AG09319 (cell line): ENCODE results near the gene SIAH3.

ENCODE experiments used
- DNase-seq: peaks from one replicate; pipeline ENCODE4 v3.0.0-alpha.2; 2010; ENCODE audit warnings: low read depth; ENCODE audit errors: extremely low read depth
- TF ChIP-seq, protein P1 (sequence below): IDR thresholded peaks from 2 replicates; pipeline ENCODE4 v1.5.1; 2011; ENCODE audit warnings: low read depth, mild to moderate bottlenecking, inconsistent platforms, low read length, moderate library complexity

The SIAH3 gene

DNA sequence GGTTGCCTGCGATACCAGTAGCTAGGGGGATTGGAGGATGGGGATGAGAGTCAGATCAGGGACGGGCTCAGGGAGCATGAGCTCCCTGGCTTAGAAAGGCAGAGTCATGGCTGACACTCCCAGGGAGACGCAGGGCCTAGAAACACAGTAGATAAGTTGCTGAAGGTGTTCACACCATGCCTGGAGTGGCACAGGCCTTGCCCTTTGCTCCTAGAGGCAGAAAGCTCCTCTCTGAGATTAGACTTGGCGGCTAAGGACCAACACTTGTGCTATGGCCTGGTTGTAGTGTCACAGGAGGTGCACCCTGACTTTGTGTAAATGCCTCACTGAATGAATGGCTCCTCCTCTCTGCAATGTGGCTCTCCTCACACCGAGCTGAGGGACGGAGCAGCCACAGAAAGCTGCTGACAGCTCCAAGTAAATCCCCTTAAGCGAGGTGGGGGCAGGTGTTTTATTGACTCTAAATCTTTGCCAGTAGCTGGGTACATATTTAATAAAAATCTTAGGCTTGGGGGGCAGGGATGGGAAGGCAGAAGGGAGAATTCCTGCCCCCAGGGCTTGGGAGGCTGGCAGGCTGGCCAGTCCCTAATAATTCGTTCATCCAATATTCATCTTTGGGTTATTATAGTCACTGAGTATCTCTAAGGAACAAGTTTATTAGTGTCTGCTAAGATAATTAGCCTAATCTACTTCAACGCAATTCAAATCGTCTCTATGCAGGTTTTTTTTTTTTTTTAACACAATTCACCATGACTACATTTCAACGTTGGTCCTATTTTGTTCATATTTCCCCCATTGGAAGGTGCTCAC lies 54.9 kb downstream of the SIAH3 start:
- no peak for DNase-seq
- TF ChIP-seq, protein P1, sequence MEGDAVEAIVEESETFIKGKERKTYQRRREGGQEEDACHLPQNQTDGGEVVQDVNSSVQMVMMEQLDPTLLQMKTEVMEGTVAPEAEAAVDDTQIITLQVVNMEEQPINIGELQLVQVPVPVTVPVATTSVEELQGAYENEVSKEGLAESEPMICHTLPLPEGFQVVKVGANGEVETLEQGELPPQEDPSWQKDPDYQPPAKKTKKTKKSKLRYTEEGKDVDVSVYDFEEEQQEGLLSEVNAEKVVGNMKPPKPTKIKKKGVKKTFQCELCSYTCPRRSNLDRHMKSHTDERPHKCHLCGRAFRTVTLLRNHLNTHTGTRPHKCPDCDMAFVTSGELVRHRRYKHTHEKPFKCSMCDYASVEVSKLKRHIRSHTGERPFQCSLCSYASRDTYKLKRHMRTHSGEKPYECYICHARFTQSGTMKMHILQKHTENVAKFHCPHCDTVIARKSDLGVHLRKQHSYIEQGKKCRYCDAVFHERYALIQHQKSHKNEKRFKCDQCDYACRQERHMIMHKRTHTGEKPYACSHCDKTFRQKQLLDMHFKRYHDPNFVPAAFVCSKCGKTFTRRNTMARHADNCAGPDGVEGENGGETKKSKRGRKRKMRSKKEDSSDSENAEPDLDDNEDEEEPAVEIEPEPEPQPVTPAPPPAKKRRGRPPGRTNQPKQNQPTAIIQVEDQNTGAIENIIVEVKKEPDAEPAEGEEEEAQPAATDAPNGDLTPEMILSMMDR = no peak

DNA sequence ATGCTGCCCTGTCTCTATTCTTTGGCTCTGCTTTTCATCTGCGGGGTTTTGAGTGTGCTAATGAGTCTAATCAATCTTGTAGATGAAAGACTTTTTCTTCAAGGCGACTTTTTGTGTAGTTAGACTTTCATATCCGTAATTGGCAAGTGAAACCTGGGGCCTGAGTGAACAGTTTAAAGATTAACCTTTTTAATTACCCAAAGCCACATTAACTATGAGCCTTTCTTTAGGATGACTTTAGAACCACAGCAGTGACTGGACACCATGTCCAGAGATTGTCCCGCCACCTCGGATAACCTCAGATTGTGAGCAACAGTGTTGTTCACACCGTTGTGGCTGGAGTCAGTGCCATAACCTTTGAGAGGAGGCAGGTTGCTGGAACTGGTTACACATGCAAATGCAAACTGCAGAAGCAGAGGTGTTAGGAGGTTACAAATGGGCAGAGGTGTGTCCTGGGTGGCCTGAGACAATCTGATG lies 58.7 kb downstream of the SIAH3 start:
- TF ChIP-seq, protein P1 = no peak
- DNase-seq = no peak

DNA sequence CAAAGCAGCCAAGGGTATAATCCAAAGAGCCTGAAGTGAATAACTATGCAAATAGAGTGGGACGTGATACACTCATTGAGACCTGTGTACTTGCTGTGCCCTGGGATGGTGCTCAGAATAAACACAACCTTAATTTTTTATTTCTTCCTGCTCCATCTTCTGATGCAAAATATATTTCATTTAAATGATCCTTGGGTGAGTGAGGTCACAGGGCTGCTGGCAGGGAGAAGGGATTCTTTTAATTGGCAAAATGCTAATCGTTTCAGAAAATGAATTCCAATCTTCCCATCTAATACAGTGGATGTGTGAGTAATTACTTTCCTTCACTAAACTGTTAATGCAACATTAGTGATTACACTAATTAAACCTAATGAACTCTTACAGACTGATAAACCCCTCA lies 63.5 kb downstream of the SIAH3 start:
- DNase-seq = no peak
- TF ChIP-seq, protein P1 = no peak

DNA sequence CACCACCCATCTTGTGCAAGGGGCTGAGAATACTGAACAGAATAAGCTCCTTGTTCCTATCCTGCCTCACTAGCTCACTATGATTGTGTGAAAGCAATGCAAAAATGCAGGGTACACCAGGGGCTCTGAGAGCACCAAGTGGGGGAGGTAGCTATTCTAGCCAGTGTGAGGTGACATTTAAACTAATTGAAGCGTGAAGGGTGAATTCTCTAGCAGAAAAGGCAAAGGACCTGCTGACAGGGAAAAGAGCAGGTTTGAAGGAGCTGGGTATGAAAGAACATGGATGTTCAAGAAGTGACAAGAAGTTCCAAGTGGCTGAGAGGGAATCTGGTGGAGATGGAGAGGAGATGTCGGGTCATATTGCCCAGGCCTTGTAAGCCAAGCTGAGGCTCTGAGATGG lies 64.2 kb downstream of the SIAH3 start:
- TF ChIP-seq, protein P1 = no peak
- DNase-seq = no peak

DNA sequence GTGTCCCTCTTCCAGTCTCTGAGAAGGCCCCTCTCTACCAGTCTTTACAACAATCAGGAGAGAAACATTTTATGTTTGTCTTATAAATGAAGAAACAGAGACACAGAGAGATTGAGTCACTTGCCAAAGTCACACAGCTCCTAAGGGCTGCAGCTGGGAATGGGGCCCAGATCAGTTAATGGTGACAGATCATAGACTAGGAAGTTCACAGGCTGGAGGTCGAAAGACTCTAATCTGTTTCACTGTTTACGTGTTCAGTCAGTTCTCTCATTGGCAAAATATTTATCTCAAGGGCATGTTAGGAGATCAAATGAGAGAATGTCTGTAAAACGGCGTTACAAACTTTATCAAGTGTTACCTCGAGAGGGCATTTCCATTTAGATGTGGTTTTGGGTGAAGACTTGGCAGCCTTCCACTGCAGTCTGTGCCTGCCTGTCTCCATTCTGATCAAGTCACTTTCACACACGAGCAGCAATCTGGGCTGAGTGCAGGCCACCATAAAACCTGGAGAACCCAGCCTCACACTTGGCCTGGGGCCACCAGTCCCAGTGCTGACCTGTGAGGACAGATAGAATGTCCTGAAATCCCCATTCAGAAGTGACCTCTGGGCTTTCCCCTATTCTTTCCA lies 65.1 kb downstream of the SIAH3 start:
- TF ChIP-seq, protein P1 = no peak
- DNase-seq = no peak

DNA sequence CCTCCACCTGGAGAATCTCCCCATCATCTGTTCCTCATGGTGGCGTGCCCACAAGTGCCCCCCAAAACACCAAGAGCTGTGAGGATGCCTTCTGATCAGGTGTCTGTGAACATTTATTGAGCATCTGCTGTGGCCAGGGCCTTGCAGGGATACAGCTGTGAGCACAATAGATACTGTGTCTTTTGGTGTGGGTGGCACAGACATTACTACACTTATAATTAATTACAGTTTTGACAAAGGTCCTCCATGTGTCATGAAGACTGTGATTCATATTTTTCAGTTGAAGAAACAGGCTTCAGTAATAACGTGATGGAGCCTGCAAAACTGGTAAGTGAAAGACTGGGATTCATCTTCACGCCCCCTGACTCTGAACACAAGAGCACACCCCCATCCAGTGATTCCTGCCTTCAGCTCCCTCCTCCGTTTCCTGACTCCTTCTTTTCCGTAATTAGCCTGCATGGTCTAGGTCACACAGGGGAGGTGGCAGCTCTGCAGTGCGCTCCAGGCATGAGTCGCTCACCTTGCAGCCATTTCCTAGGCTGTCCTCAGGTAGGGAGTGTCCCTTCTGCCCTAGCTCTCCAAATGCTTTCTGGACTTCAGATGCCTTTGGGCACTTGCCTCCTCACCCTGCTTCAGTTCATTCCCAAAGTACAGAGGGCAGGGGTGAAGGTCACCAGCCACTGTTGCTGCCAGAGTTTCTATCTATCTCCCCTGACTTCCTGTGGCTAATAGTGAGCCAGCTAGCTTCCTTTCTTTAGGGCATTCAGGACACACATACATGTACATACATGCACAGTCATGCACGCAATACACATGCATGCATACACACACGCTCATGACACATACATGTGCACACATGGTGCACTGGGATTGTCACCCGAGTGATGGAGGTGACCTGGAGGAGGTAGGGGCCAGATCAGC lies 66.5 kb downstream of the SIAH3 start:
- TF ChIP-seq, protein P1 = no peak
- DNase-seq = no peak
